Gastroesophageal sphincter (tissue), 4 donors: ENCODE results near the gene MXRA8. TPM values are rescaled to one million over a fixed set of nuclear protein-coding genes. Genes with fewer than 3 reads are reported as not detected.

Source experiments
- ATAC-seq: fragments of 150-250 bp; one replicate; pipeline ENCODE4 v1.9.1; 2016; ENCODE audit warnings: mild to moderate bottlenecking, moderate library complexity
- H3K27ac ChIP-seq, 4 donors: fragments of 200-600 bp; sonication (generic) in 3 of 4; 1 replicate in 3 of 4; 2 replicates in 1 of 4; pipeline ENCODE4 v1.5.1; 2016 to 2019
- H3K27me3 ChIP-seq: fragments of 200-600 bp; sonication (generic); one replicate; pipeline ENCODE4 v1.5.1; 2019
- H3K36me3 ChIP-seq, 2 donors: fragments of 200-600 bp; sonication (generic); one replicate each; pipeline ENCODE4 v1.5.1; 2019; ENCODE audit warnings: control low read depth in 1 of 2
- H3K4me1 ChIP-seq, 3 donors: fragments of 200-600 bp; sonication (generic); 1 replicate in 2 of 3; 2 replicates in 1 of 3; pipeline ENCODE4 v1.5.1; 2016 to 2019; ENCODE audit warnings: control low read depth in 2 of 3
- H3K4me3 ChIP-seq, 2 donors: fragments of 200-600 bp; sonication (generic); one replicate each; pipeline ENCODE4 v1.5.1; 2019; ENCODE audit warnings: mild to moderate bottlenecking in 1 of 2, moderate library complexity in 1 of 2
- H3K9me3 ChIP-seq, 3 donors: fragments of 200-600 bp; sonication (generic); one replicate each; pipeline ENCODE4 v1.5.1; 2017 to 2019; ENCODE audit warnings: control low read depth in 2 of 3
- CTCF ChIP-seq, 4 experiments: fragments of 200-600 bp in 2 of 4; fragments of 450-650 bp in 2 of 4; sonication (generic) in 1 of 4; IDR thresholded peaks; one replicate each; pipeline ENCODE4 v1.5.1; 2017 to 2019; ENCODE audit warnings: antibody characterized with exemption in 4 of 4, mild to moderate bottlenecking in 2 of 4, moderate library complexity in 2 of 4
- EP300 ChIP-seq: sonication (generic); formaldehyde crosslinking; IDR thresholded peaks from one replicate; pipeline ENCODE4 v1.6.1; 2017; ENCODE audit warnings: antibody characterized with exemption, mild to moderate bottlenecking
- POLR2A ChIP-seq, 2 donors: fragments of 450-650 bp; IDR thresholded peaks; one replicate each; pipeline ENCODE4 v1.6.1; 2017; ENCODE audit warnings: antibody characterized with exemption in 2 of 2, mild to moderate bottlenecking in 2 of 2, moderate library complexity in 1 of 2
- POLR2AphosphoS5 ChIP-seq: sonication (generic); formaldehyde crosslinking; IDR thresholded peaks from one replicate; pipeline ENCODE4 v1.6.1; 2017; ENCODE audit warnings: antibody characterized with exemption
- WGBS, 2 donors: methylation state at CpG; one replicate each; pipeline ENCODE4 v1.1.5; 2018; ENCODE audit warnings: low coverage in 1 of 2; 5-methylcytosine and 5-hydroxymethylcytosine counted together
- total RNA-seq, 4 donors: library from RNA; depleted of rRNA; stranded (reverse); fragments of >200 nt; gene quantifications; one replicate each; pipeline ENCODE4 v1.1.0, GENCODE V29; 2016

The MXRA8 gene
- total RNA-seq, 4 donors from 2014 or later, result 69.8 to 105 (median 85.4) TPM

GRCh38 chr1:1302951-1303509 lies 55.3 kb downstream of the MXRA8 start:
- ATAC-seq, result no peak
- Histone ChIP-seq H3K4me3 (no peak overlapping the region), H3K27ac (peak overlapping the region in 3 of 4 donors; percentile 79 to 89 (median 84)), H3K9me3 (no peaks in the 10 kb centered on the region), H3K4me1 (peaks cover 2 to 47% (median 37%) of the 10 kb centered on the region in 3 donors), H3K27me3 (no peaks in the 10 kb centered on the region), H3K36me3 (peaks cover 0 to 26% of the 10 kb centered on the region in 2 donors)
- no peak for TF ChIP-seq POLR2A (IDR thresholded peaks at IDR 0.05)
- TF ChIP-seq CTCF (IDR thresholded peaks at IDR 0.05), result no peak
- no peak for TF ChIP-seq EP300
- no peak for TF ChIP-seq POLR2AphosphoS5
- no CpG with 5 or more reads among the region's 31 CpGs for WGBS, 2 donors

Other genes with a start within 250 kb of the MXRA8 start
- gene C1orf159, start 242.5 kb downstream of the MXRA8 start, total RNA-seq, result 10 to 100 TPM in 2 of 4 donors, 1 to 10 TPM in 2; 6.3 to 15.3 (median 9.9) TPM
- under 1 TPM in 1 of 4 donors, not detected in 3; 0.23 TPM for gene TTLL10, start 184.7 kb downstream of the MXRA8 start, total RNA-seq
- 1 to 10 TPM in 1 of 4 donors, under 1 TPM in 1, not detected in 2; 0.35 to 2.2 TPM for gene TNFRSF18, start 152.0 kb downstream of the MXRA8 start, total RNA-seq
- 1 to 10 TPM in 3 of 4 donors, under 1 TPM in 1; 0.93 to 1.6 (median 1.3) TPM for gene TNFRSF4, start 144.4 kb downstream of the MXRA8 start, total RNA-seq
- gene SDF4, start 126.6 kb downstream of the MXRA8 start, total RNA-seq, result 100 to 1,000 TPM in 2 of 4 donors, 10 to 100 TPM in 2; 84.2 to 115 (median 93.9) TPM
- gene B3GALT6, start 126.3 kb downstream of the MXRA8 start, total RNA-seq, result 10 to 100 TPM; 12.3 to 24.1 (median 15.0) TPM
- 1 to 10 TPM in 3 of 4 donors, under 1 TPM in 1; 0.96 to 2.8 (median 1.7) TPM for gene C1QTNF12, start 111.8 kb downstream of the MXRA8 start, total RNA-seq
- gene UBE2J2, start 84.7 kb downstream of the MXRA8 start, total RNA-seq, result 10 to 100 TPM; 28.1 to 47.0 (median 37.9) TPM
- gene SCNN1D, start 78.1 kb downstream of the MXRA8 start, total RNA-seq, result 1 to 10 TPM in 3 of 4 donors, under 1 TPM in 1; 0.94 to 7.9 (median 2.4) TPM
- gene ACAP3, start 50.6 kb downstream of the MXRA8 start, total RNA-seq, result 10 to 100 TPM; 35.6 to 74.7 (median 50.2) TPM
- gene PUSL1, start 50.0 kb downstream of the MXRA8 start, total RNA-seq, result 10 to 100 TPM; 12.5 to 24.2 (median 19.4) TPM
- gene INTS11, start 33.9 kb downstream of the MXRA8 start, total RNA-seq, result 100 to 1,000 TPM in 1 of 4 donors, 10 to 100 TPM in 3; 62.0 to 119 (median 96.4) TPM
- 10 to 100 TPM; 10.4 to 42.7 (median 30.1) TPM for gene CPTP, start 33.8 kb downstream of the MXRA8 start, total RNA-seq
- under 1 TPM in 3 of 4 donors, not detected in 1; 0.12 to 0.54 (median 0.40) TPM for gene TAS1R3, start 27.3 kb downstream of the MXRA8 start, total RNA-seq
- gene DVL1, start 9.1 kb downstream of the MXRA8 start, total RNA-seq, result 100 to 1,000 TPM in 1 of 4 donors, 10 to 100 TPM in 3; 84.4 to 174 (median 88.9) TPM
- 100 to 1,000 TPM; 103 to 138 (median 108) TPM for gene AURKAIP1, start 16.7 kb upstream of the MXRA8 start, total RNA-seq
- gene CCNL2, start 40.8 kb upstream of the MXRA8 start, total RNA-seq, result 100 to 1,000 TPM in 2 of 4 donors, 10 to 100 TPM in 2; 31.6 to 248 (median 127) TPM
- 100 to 1,000 TPM; 121 to 215 (median 159) TPM for gene MRPL20, start 48.7 kb upstream of the MXRA8 start, total RNA-seq
- gene ANKRD65, start 62.7 kb upstream of the MXRA8 start, total RNA-seq, result 10 to 100 TPM in 2 of 4 donors, 1 to 10 TPM in 2; 8.7 to 16.9 (median 10.3) TPM
- 100 to 1,000 TPM in 2 of 4 donors, 10 to 100 TPM in 2; 59.8 to 137 (median 96.4) TPM for gene VWA1, start 77.1 kb upstream of the MXRA8 start, total RNA-seq
- gene ATAD3C, start 91.1 kb upstream of the MXRA8 start, total RNA-seq, result 1 to 10 TPM in 1 of 4 donors, under 1 TPM in 2, not detected in 1; 0.47 to 1.1 (median 0.94) TPM
- 10 to 100 TPM in 2 of 4 donors, 1 to 10 TPM in 2; 4.1 to 17.9 (median 12.1) TPM for gene ATAD3B, start 113.2 kb upstream of the MXRA8 start, total RNA-seq
- gene ATAD3A, start 153.6 kb upstream of the MXRA8 start, total RNA-seq, result 10 to 100 TPM; 14.9 to 32.9 (median 19.1) TPM
- gene TMEM240, start 182.1 kb upstream of the MXRA8 start, total RNA-seq, result 10 to 100 TPM; 12.0 to 18.1 (median 14.4) TPM
- 100 to 1,000 TPM in 2 of 4 donors, 10 to 100 TPM in 2; 90.5 to 109 (median 98.9) TPM for gene SSU72, start 216.3 kb upstream of the MXRA8 start, total RNA-seq
- under 1 TPM in 2 of 4 donors, not detected in 2; 0.54 TPM for gene FNDC10, start 241.6 kb upstream of the MXRA8 start, total RNA-seq